Endothelial cell of umbilical vein (primary cell): ENCODE data around the gene PRUNE2. TPM values are rescaled to one million over a fixed set of nuclear protein-coding genes. Genes with fewer than 3 reads are reported as not detected.

Source experiments
- BruUV-seq: library from RNA; stranded (reverse); fragments of 400-500 nt; replicated peaks from 2 replicates; lab custom pipeline; 2021; lab: Mats Ljungman, UMichigan
- CTCF ChIA-PET: fragments of 300-600, 350-600 bp; sonication (Branson Sonifier 250); formaldehyde crosslinking; loops from one replicate; lab custom pipeline; 2021; ENCODE audit warnings: antibody characterized with exemption, inconsistent platforms; lab: Charles Lee
- POLR2A ChIA-PET: fragments of 300-600, 350-600 bp; sonication (Branson Sonifier 250); formaldehyde crosslinking; loops from one replicate; lab custom pipeline; 2021; ENCODE audit warnings: antibody characterized with exemption, inconsistent platforms; lab: Charles Lee
- DNase-seq: peaks from one replicate; pipeline ENCODE4 v3.0.0-alpha.2; 2011; ENCODE audit warnings: low read depth, low spot score
- FAIRE-seq: peaks from 2 replicates; lab custom pipeline; 2011; peaks lifted over from hg19 to GRCh38; lab: Jason Lieb, UNC
- H2AFZ ChIP-seq: 2 replicates; pipeline ENCODE4 v1.6.0; 2012; ENCODE audit warnings: low read depth, low read length, control low read depth, inconsistent platforms
- H3K27ac ChIP-seq: 2 replicates; pipeline ENCODE4 v1.5.1; 2011; ENCODE audit warnings: low read depth, mild to moderate bottlenecking, control low read depth, low read length, moderate library complexity; ENCODE audit not compliant: insufficient read depth
- H3K27me3 ChIP-seq, 2 experiments: 2 replicates each; pipeline versions ENCODE4 v1.6.0 to v1.6.1; 2011; ENCODE audit warnings: low read length in 2 of 2, mixed read lengths in 1 of 2; ENCODE audit not compliant: control insufficient read depth in 2 of 2, insufficient read depth in 2 of 2
- H3K36me3 ChIP-seq, 2 experiments: 2 replicates in 1 of 2; 3 replicates in 1 of 2; pipeline ENCODE4 v1.5.1; 2011; ENCODE audit warnings: low read length in 2 of 2, mild to moderate bottlenecking in 1 of 2, moderate library complexity in 1 of 2; ENCODE audit not compliant: control insufficient read depth in 2 of 2, insufficient read depth in 2 of 2; ENCODE audit errors: extremely low read depth in 1 of 2
- H3K4me1 ChIP-seq: 3 replicates; pipeline ENCODE4 v1.5.1; 2011; ENCODE audit warnings: mild to moderate bottlenecking, low read length; ENCODE audit not compliant: control insufficient read depth, insufficient read depth; ENCODE audit errors: extremely low read depth
- H3K4me2 ChIP-seq: 2 replicates; pipeline ENCODE4 v1.6.1; 2011; ENCODE audit warnings: low read length, control low read depth, mixed read lengths; ENCODE audit not compliant: insufficient read depth
- H3K4me3 ChIP-seq, 3 experiments: fragments of 200-600 bp in 1 of 3; sonication (generic), shearing (Covaris generic) in 1 of 3; replicated peaks in 1 of 3; 2 replicates each; pipeline ENCODE4 v1.5.1; 2011 to 2016; ENCODE audit warnings: control low read depth in 3 of 3, low read length in 3 of 3, mild to moderate bottlenecking in 2 of 3, inconsistent platforms in 1 of 3, low read depth in 1 of 3, moderate library complexity in 1 of 3; ENCODE audit not compliant: insufficient read depth in 1 of 3
- H3K79me2 ChIP-seq: 2 replicates; pipeline ENCODE4 v1.6.0; 2012; ENCODE audit warnings: low read length, inconsistent platforms; ENCODE audit not compliant: control insufficient read depth, insufficient read depth
- H3K9ac ChIP-seq: replicated peaks from 2 replicates; pipeline ENCODE3; 2011; ENCODE audit warnings: low read length, control low read depth; ENCODE audit not compliant: insufficient read depth; ENCODE audit errors: extremely low read depth
- H3K9me1 ChIP-seq: replicated peaks from 3 replicates; pipeline ENCODE4 v1.6.0; 2011; ENCODE audit warnings: mild to moderate bottlenecking, low read length; ENCODE audit not compliant: control insufficient read depth, insufficient read depth; ENCODE audit errors: extremely low read depth
- H3K9me3 ChIP-seq: replicated peaks from 2 replicates; pipeline ENCODE4 v1.5.1; 2012; ENCODE audit warnings: low read length, inconsistent platforms; ENCODE audit not compliant: control insufficient read depth, insufficient read depth
- H4K20me1 ChIP-seq: replicated peaks from 2 replicates; pipeline ENCODE3; 2011; ENCODE audit warnings: mild to moderate bottlenecking, low read length; ENCODE audit not compliant: control insufficient read depth, insufficient read depth; ENCODE audit errors: extremely low read depth
- EZH2 ChIP-seq: IDR thresholded peaks from 2 replicates; pipeline ENCODE4 v1.6.1; 2012; ENCODE audit warnings: borderline replicate concordance, low read depth, mild to moderate bottlenecking, moderate library complexity, low read length, inconsistent platforms; ENCODE audit not compliant: severe bottlenecking
- FOS ChIP-seq: IDR thresholded peaks from 2 replicates; pipeline ENCODE4 v1.6.1; 2011; ENCODE audit warnings: mild to moderate bottlenecking, low read length, moderate library complexity, borderline replicate concordance; ENCODE audit not compliant: insufficient read depth
- GATA2 ChIP-seq: IDR thresholded peaks from 2 replicates; pipeline ENCODE4 v1.7.0; 2011; ENCODE audit warnings: low read depth, mild to moderate bottlenecking, moderate library complexity, mixed read lengths, low read length; ENCODE audit not compliant: insufficient read length, insufficient read depth
- JUN ChIP-seq: IDR thresholded peaks from 2 replicates; pipeline ENCODE4 v1.6.1; 2011; ENCODE audit warnings: borderline replicate concordance, low read depth; ENCODE audit not compliant: insufficient read length, insufficient read depth
- MYC ChIP-seq: IDR thresholded peaks from one replicate; pipeline ENCODE4 v1.6.1; 2011; ENCODE audit warnings: mild to moderate bottlenecking, low read depth, low read length
- POLR2A ChIP-seq: IDR thresholded peaks from 2 replicates; pipeline ENCODE4 v1.6.1; 2012; ENCODE audit warnings: low read depth, mild to moderate bottlenecking, control low read depth, low read length
- POLR2AphosphoS5 ChIP-seq: IDR thresholded peaks from 2 replicates; pipeline ENCODE4 v1.6.1; 2012; ENCODE audit warnings: low read depth, mild to moderate bottlenecking, control low read depth, low read length, moderate library complexity; ENCODE audit not compliant: insufficient read depth
- dilution Hi-C: fragments of 300-500 bp; cut with MboI; formaldehyde crosslinking; loops from one replicate; pipeline ENCODE4 v1.15.0; 2019; ENCODE audit warnings: low sequenced_read_pairs; ENCODE audit not compliant: extremely low pct_ligation_motif_present
- intact Hi-C: fragments of 100-400 bp; cut with micrococcal nuclease; formaldehyde crosslinking; loops from one replicate; pipeline ENCODE4 v1.10.0; 2022
- polyA plus RNA-seq, 4 experiments: library from polyadenylated mRNA; depleted of rRNA in 3 of 4; stranded (reverse) in 3 of 4; unstranded in 1 of 4; fragments of >200 nt; gene quantifications; 2 replicates each; pipeline versions ENCODE4 v1.2.1 to v1.2.3, GENCODE V29; 2011 to 2012; ENCODE audit warnings: missing spikeins in 1 of 4
- total RNA-seq: library from RNA; stranded (reverse); gene quantifications from 2 replicates; pipeline ENCODE4 v1.2.3, GENCODE V29; 2021
- TF ChIP-seq, protein P1 (sequence below): IDR thresholded peaks from 2 replicates; pipeline ENCODE4 v1.6.1; 2011; ENCODE audit not compliant: insufficient read depth, insufficient read length

The PRUNE2 gene
- total and polyA plus RNA-seq, 2 donors (not counting 3 experiments of a cell fraction or from before 2014, with no cell fraction given), result 15.8 to 21.7 TPM

DNA sequence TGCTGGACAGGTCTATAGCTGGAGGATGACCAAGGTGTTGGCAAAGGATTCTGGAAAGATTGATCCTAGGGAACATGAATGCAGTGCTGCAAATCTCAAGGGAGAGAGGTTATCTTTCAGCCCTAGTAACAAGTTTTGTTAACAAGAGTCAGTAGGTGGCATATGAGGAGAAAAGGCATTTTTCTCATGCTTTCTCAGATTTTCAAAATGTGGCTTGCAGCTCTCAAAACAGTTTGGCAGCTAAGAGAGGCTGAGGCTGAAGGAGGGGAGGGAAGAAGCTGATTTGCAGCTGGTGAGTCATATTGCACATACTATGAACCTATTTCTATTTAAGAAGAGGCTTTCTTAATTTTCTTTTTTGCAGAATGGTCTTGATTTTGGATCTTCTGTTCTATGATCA, 205.9 kb downstream of the PRUNE2 start:
- Histone ChIP-seq H3K27ac (no peak overlapping the region), H3K4me3 (no peak overlapping the region), H3K9me1 (no peaks in the 10 kb centered on the region), H3K79me2 (no peaks in the 10 kb centered on the region), H4K20me1 (no peaks in the 10 kb centered on the region), H3K36me3 (no peaks in the 10 kb centered on the region), H3K27me3 (peaks cover 0 to 2% of the 10 kb centered on the region in 2 experiments), H3K4me2 (no peak overlapping the region), H3K9me3 (no peaks in the 10 kb centered on the region), H2AFZ (no peak overlapping the region), H3K4me1 (peaks cover 27% of the 10 kb centered on the region), H3K9ac (no peak overlapping the region)
- DNase-seq (peak; percentile 34), FAIRE-seq (no peak)
- no TSS peak for BruUV-seq
- dilution Hi-C loops, result no loop called here
- ChIA-PET CTCF (interaction anchor here (0.6 to 8.4 kb wide), 8 partner anchors 8 to 306 kb away, joined by 3 to 140 read pairs (median 4); partner anchors contain the start of gene RFK), POLR2A (interaction anchor here (1.0 kb wide), 1 partner anchor 22 kb away, joined by 3 read pairs; no protein-coding TSS in a partner anchor)
- TF ChIP-seq FOS (peak; percentile 18), JUN (no peak)
- intact Hi-C loops, result loop anchor here (5.0 to 10.0 kb wide), 2 partner anchors 1435 to 1498 kb away; no protein-coding TSS in a partner anchor

DNA sequence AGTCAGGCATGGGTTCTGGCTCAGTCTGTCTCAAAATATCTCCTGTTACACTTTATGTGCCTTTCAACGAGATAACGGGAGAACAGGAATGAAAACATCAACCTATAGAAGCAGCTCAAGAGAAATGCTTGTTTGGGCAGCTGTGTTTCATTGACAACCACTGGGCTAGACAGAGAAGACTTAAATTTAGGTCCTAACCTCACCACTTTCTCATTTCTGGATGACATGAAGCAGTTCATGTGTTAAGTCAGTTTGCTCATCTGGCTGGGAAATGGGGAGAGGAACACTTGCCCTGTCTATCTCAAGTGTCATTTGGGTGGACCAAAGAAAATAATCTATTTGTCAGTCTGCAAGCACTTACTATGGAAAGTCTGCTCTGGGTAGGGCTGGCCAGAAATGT, 208.4 kb downstream of the PRUNE2 start:
- H3K9ac ChIP-seq, result no peak overlapping the region
- no peaks in the 10 kb centered on the region for H3K9me3 ChIP-seq
- H3K9me1 ChIP-seq, result no peaks in the 10 kb centered on the region
- BruUV-seq, result no TSS peak
- no peaks in the 10 kb centered on the region for H4K20me1 ChIP-seq
- H3K79me2 ChIP-seq, result no peaks in the 10 kb centered on the region
- H3K4me2 ChIP-seq, result no peak overlapping the region
- dilution Hi-C loops, result no loop called here
- no peaks in the 10 kb centered on the region for H3K36me3 ChIP-seq
- no peak for DNase-seq
- no peak overlapping the region for H3K27ac ChIP-seq
- CTCF ChIA-PET, result no interaction called here
- FAIRE-seq, result no peak
- H3K4me3 ChIP-seq, result no peak overlapping the region
- no peaks in the 10 kb centered on the region for H3K27me3 ChIP-seq
- intact Hi-C loops, result no loop called here
- peaks cover 11% of the 10 kb centered on the region for H3K4me1 ChIP-seq
- TF ChIP-seq MYC, result no peak
- TF ChIP-seq FOS, result no peak
- TF ChIP-seq POLR2AphosphoS5, result no peak
- no peak for TF ChIP-seq JUN
- no peak for TF ChIP-seq EZH2
- no peak for TF ChIP-seq GATA2
- TF ChIP-seq POLR2A, result no peak
- TF ChIP-seq, protein P1, sequence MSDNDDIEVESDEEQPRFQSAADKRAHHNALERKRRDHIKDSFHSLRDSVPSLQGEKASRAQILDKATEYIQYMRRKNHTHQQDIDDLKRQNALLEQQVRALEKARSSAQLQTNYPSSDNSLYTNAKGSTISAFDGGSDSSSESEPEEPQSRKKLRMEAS, result no peak
- H2AFZ ChIP-seq, result no peak overlapping the region
- POLR2A ChIA-PET, result no interaction called here
